Posterior cingulate gyrus (tissue), 11 donors: Measurements from ENCODE around the gene MVK.

ENCODE experiments used
- DNase-seq, 10 donors: peaks; one replicate each; pipeline versions ENCODE4 v3.0.0 to v3.0.0-alpha.2; 2020 to 2021; ENCODE audit warnings: mixed read lengths in 3 of 10
- intact Hi-C: fragments of 100-400 bp; cut with DNase I; formaldehyde crosslinking; loops from one replicate; pipeline ENCODE4 v1.15.1; 2023

The MVK gene

GRCh38 chr12:109542876-109543275, 30.7 kb upstream of the MVK start:
- DNase-seq = peak in 2 of 10 donors; percentile 19 to 50
- intact Hi-C loops = no loop called here

GRCh38 chr12:109544955-109545531, 28.6 kb upstream of the MVK start:
- intact Hi-C loops = no loop called here
- DNase-seq = peak in 2 of 10 donors; percentile 40 to 80

- intact Hi-C loops = no loop called here
- DNase-seq = peak in 2 of 10 donors; percentile 8 to 9
Observed at GRCh38 chr12:109545826-109546225, 27.8 kb upstream of the MVK start.

- intact Hi-C loops = no loop called here
- peak in 3 of 10 donors; percentile 20 to 70 (median 43) for DNase-seq
Observed at GRCh38 chr12:109547286-109547685, 26.3 kb upstream of the MVK start.

GRCh38 chr12:109548258-109548657, 25.3 kb upstream of the MVK start:
- intact Hi-C loops = no loop called here
- peak in 3 of 10 donors; percentile 2 to 25 (median 8) for DNase-seq

- intact Hi-C loops = no loop called here
Observed at GRCh38 chr12:109549613-109550270, 23.9 kb upstream of the MVK start.

GRCh38 chr12:109550281-109550680, 23.3 kb upstream of the MVK start:
- DNase-seq = peak in 3 of 10 donors; percentile 25 to 59 (median 39)
- intact Hi-C loops = no loop called here

More at GRCh38 chr12:109549613-109550270, 23.9 kb upstream of the MVK start:
- peak in 3 of 10 donors; percentile 21 to 63 (median 37) for DNase-seq

- intact Hi-C loops = no loop called here
- no peak for DNase-seq
Observed at GRCh38 chr12:109551108-109551507, 22.5 kb upstream of the MVK start.

- intact Hi-C loops = no loop called here
- DNase-seq = peak in 3 of 10 donors; percentile 15 to 70 (median 21)
Observed at GRCh38 chr12:109552971-109553370, 20.6 kb upstream of the MVK start.

- DNase-seq = peak in 3 of 10 donors; percentile 3 to 53 (median 14)
- intact Hi-C loops = no loop called here
Observed at GRCh38 chr12:109553483-109553882, 20.1 kb upstream of the MVK start.

GRCh38 chr12:109553906-109554500, 19.6 kb upstream of the MVK start:
- peak in 3 of 10 donors; percentile 23 to 59 (median 52) for DNase-seq
- intact Hi-C loops = no loop called here

GRCh38 chr12:109554761-109555160, 18.8 kb upstream of the MVK start:
- intact Hi-C loops = no loop called here
- DNase-seq = peak in 3 of 10 donors; percentile 47 to 59 (median 50)

- intact Hi-C loops = no loop called here
- DNase-seq = peak in 3 of 10 donors; percentile 61 to 71 (median 64)
Observed at GRCh38 chr12:109555431-109556315, 17.9 kb upstream of the MVK start.

GRCh38 chr12:109557200-109557599, 16.4 kb upstream of the MVK start:
- intact Hi-C loops = no loop called here
- peak in 3 of 10 donors; percentile 22 to 78 (median 72) for DNase-seq

GRCh38 chr12:109557805-109558204, 15.8 kb upstream of the MVK start:
- intact Hi-C loops = no loop called here
- peak in 3 of 10 donors; percentile 28 to 71 (median 48) for DNase-seq

- peak in 3 of 10 donors; percentile 56 to 70 (median 69) for DNase-seq
- intact Hi-C loops = no loop called here
Observed at GRCh38 chr12:109558374-109559199, 15.0 kb upstream of the MVK start.

- peak in 3 of 10 donors; percentile 31 to 67 (median 50) for DNase-seq
- intact Hi-C loops = no loop called here
Observed at GRCh38 chr12:109559200-109559505, 14.4 kb upstream of the MVK start.

- intact Hi-C loops = no loop called here
- peak in 3 of 10 donors; percentile 55 to 74 (median 63) for DNase-seq
Observed at GRCh38 chr12:109559601-109560000, 14.0 kb upstream of the MVK start.

GRCh38 chr12:109560867-109561710, 12.5 kb upstream of the MVK start:
- intact Hi-C loops = no loop called here
- DNase-seq = peak in 3 of 10 donors; percentile 56 to 81 (median 76)
